CD4-positive, alpha-beta T cell treated with Interleukin-12 subunit alpha and Interleukin-12 subunit beta, for 1 hour (primary cell): Measurements from ENCODE around the gene CSNK1D.
A peak's percentile ranks its signal among the peaks of the same experiment; 100 is the strongest.

Experiments
- DNase-seq: peaks from one replicate; pipeline ENCODE4 v3.0.0-alpha.2; 2020

CSNK1D gene

GRCh38 chr17:82294064-82294773 is 20.7 kb upstream of the CSNK1D start:
- DNase-seq = no peak

- peak; percentile 96 for DNase-seq
These were observed 19.0 kb upstream of the CSNK1D start for GRCh38 chr17:82292251-82293154.

- DNase-seq = no peak
These were observed 18.2 kb upstream of the CSNK1D start for GRCh38 chr17:82291582-82292250.

- no peak for DNase-seq
These were observed 14.6 kb upstream of the CSNK1D start for GRCh38 chr17:82287868-82288801.

GRCh38 chr17:82287013-82287867 is 13.7 kb upstream of the CSNK1D start:
- no peak for DNase-seq

- DNase-seq = no peak
These were observed 11.6 kb upstream of the CSNK1D start for GRCh38 chr17:82285141-82285540.

GRCh38 chr17:82283208-82283749 is 9.8 kb upstream of the CSNK1D start:
- DNase-seq = no peak

- no peak for DNase-seq
These were observed 9.0 kb upstream of the CSNK1D start for GRCh38 chr17:82282239-82283207.

GRCh38 chr17:82281502-82282238 is 8.2 kb upstream of the CSNK1D start:
- no peak for DNase-seq

- no peak for DNase-seq
These were observed 7.6 kb upstream of the CSNK1D start for GRCh38 chr17:82281076-82281475.

GRCh38 chr17:82280537-82280936 is 7.0 kb upstream of the CSNK1D start:
- no peak for DNase-seq

GRCh38 chr17:82278786-82279391 is 5.4 kb upstream of the CSNK1D start:
- no peak for DNase-seq

- DNase-seq = no peak
These were observed 4.8 kb upstream of the CSNK1D start for GRCh38 chr17:82278308-82278707.

- DNase-seq = no peak
These were observed 4.4 kb upstream of the CSNK1D start for GRCh38 chr17:82277851-82278250.

- DNase-seq = no peak
These were observed 3.4 kb upstream of the CSNK1D start for GRCh38 chr17:82276938-82277337.

- DNase-seq = no peak
These were observed 1.8 kb upstream of the CSNK1D start for GRCh38 chr17:82275326-82275725.

- DNase-seq = no peak
These were observed 877 bp upstream of the CSNK1D start for GRCh38 chr17:82274134-82275020.
